Ammon's horn (tissue), 1 donor: ENCODE results near the gene CD34.

Experiments used
- DNase-seq: peaks from one replicate; pipeline ENCODE4 v3.0.0-alpha.2; 2016; ENCODE audit warnings: low spot score

CD34 gene

GRCh38 chr1:207910591-207911354 lies at the start of gene CD34:
Gene CD34, minus strand, starts transcription at chr1:207911125. Its CDS starts 45 bp downstream, at chr1:207911080.
- no peak for DNase-seq

GRCh38 chr1:207960346-207960745 lies 49.4 kb upstream of the CD34 start:
- no peak for DNase-seq

- DNase-seq, result no peak
These were observed 49.0 kb upstream of the CD34 start for GRCh38 chr1:207959910-207960309.

GRCh38 chr1:207959141-207959825 lies 48.4 kb upstream of the CD34 start:
- DNase-seq, result peak; percentile 51

GRCh38 chr1:207958376-207959139 lies 47.6 kb upstream of the CD34 start:
- no peak for DNase-seq

GRCh38 chr1:207956986-207957385 lies 46.1 kb upstream of the CD34 start:
- DNase-seq, result no peak

- no peak for DNase-seq
These were observed 43.2 kb upstream of the CD34 start for GRCh38 chr1:207954104-207954503.

GRCh38 chr1:207952617-207953542 lies 42.0 kb upstream of the CD34 start:
- no peak for DNase-seq

- no peak for DNase-seq
These were observed 40.7 kb upstream of the CD34 start for GRCh38 chr1:207951652-207952051.

GRCh38 chr1:207950750-207951149 lies 39.8 kb upstream of the CD34 start:
- no peak for DNase-seq

- DNase-seq, result no peak
These were observed 38.8 kb upstream of the CD34 start for GRCh38 chr1:207949571-207950195.

- no peak for DNase-seq
These were observed 37.8 kb upstream of the CD34 start for GRCh38 chr1:207948536-207949250.

- DNase-seq, result no peak
These were observed 35.8 kb upstream of the CD34 start for GRCh38 chr1:207946756-207947155.

- no peak for DNase-seq
These were observed 33.6 kb upstream of the CD34 start for GRCh38 chr1:207944571-207944970.

- DNase-seq, result peak; percentile 46
These were observed 31.4 kb upstream of the CD34 start for GRCh38 chr1:207942337-207942741.

GRCh38 chr1:207941665-207942064 lies 30.7 kb upstream of the CD34 start:
- DNase-seq, result peak; percentile 83

- no peak for DNase-seq
These were observed 27.1 kb upstream of the CD34 start for GRCh38 chr1:207938016-207938415.

- DNase-seq, result no peak
These were observed 26.3 kb upstream of the CD34 start for GRCh38 chr1:207937204-207937603.

GRCh38 chr1:207935166-207935583 lies 24.2 kb upstream of the CD34 start:
- no peak for DNase-seq

- no peak for DNase-seq
These were observed 22.4 kb upstream of the CD34 start for GRCh38 chr1:207933205-207933800.
